ENCODE data around the gene SATB1. TPM values are rescaled to one million over a fixed set of nuclear protein-coding genes. Genes with fewer than 3 reads are reported as not detected.

SATB1 gene
- total and polyA plus RNA-seq, 7 donors = 5.5 to 135 (median 56.7) TPM

DNA sequence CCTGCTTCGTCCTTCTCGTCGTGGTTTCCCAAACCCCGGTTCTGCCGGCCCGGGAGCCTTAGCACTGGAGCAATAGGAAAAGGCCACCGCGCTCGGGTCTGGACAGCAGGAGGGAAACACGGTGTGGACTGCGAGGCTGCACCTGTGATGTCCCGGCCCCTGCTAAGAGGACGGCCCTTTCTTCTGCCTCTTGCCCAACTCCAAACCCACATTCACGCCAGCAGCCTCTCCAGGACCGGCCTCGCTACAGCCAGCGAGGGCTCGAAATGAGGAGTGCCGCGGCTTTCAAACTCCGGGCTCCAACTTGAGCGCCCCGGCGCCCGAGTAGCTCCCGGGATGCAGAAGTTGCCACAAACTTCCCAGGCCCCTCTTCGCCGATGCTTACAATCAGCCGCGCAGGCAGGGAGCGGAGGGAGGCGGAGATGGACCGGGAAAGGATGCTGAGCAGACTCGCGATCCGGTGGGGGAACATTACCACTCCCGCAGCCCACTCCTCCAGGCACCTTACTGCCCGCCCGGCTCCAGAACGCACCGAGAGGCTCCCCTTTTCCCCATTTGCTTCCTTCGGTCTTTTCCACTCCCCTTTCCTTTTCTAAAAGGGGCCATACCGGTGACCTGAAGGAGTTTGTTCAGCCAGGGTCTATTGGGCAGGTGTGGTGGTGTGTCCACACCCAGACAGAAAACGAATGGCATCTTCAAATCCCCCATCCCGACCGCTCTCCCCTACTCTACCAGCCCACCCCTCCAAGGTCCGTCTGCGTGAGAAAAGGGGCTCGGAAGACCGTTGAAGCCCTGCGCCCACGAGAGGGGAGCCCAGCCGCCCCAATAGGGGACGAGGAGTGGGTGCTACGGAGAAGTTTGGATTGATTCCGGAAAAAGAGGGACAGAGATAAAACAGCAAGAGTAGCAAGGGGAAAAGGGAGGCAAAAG is 18.8 kb upstream of the SATB1 start:
- intact Hi-C loops (cut with DNase I) = loop anchor here (1.0 to 10.0 kb wide), 3 partner anchors 19 to 469 kb away; partner anchors contain the start of gene SATB1
- peak; percentile 71 for DNase-seq
- WGBS, 2 donors = 0 to 1% methylated on average over 56 of the region's 56 CpGs
- Histone ChIP-seq H3K27ac (peak overlapping the region; percentile 63 to 89 (median 82)), H3K36me3 (no peaks in the 10 kb centered on the region), H3K9me3 (no peaks in the 10 kb centered on the region), H3K4me3 (peak overlapping the region; percentile 52 to 71 (median 69)), H3K27me3 (no peaks in the 10 kb centered on the region), H3K4me1 (peaks cover 0 to 31% (median 27%) of the 10 kb centered on the region in 4 donors)
- TF ChIP-seq POLR2AphosphoS5 (IDR thresholded peaks at IDR 0.05) (no peak), EP300 (IDR thresholded peaks at IDR 0.05) (no peak), POLR2A (IDR thresholded peaks at IDR 0.05) (no peak)
- TF ChIP-seq, protein P1, sequence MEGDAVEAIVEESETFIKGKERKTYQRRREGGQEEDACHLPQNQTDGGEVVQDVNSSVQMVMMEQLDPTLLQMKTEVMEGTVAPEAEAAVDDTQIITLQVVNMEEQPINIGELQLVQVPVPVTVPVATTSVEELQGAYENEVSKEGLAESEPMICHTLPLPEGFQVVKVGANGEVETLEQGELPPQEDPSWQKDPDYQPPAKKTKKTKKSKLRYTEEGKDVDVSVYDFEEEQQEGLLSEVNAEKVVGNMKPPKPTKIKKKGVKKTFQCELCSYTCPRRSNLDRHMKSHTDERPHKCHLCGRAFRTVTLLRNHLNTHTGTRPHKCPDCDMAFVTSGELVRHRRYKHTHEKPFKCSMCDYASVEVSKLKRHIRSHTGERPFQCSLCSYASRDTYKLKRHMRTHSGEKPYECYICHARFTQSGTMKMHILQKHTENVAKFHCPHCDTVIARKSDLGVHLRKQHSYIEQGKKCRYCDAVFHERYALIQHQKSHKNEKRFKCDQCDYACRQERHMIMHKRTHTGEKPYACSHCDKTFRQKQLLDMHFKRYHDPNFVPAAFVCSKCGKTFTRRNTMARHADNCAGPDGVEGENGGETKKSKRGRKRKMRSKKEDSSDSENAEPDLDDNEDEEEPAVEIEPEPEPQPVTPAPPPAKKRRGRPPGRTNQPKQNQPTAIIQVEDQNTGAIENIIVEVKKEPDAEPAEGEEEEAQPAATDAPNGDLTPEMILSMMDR (IDR thresholded peaks at IDR 0.05) = no peak

DNA sequence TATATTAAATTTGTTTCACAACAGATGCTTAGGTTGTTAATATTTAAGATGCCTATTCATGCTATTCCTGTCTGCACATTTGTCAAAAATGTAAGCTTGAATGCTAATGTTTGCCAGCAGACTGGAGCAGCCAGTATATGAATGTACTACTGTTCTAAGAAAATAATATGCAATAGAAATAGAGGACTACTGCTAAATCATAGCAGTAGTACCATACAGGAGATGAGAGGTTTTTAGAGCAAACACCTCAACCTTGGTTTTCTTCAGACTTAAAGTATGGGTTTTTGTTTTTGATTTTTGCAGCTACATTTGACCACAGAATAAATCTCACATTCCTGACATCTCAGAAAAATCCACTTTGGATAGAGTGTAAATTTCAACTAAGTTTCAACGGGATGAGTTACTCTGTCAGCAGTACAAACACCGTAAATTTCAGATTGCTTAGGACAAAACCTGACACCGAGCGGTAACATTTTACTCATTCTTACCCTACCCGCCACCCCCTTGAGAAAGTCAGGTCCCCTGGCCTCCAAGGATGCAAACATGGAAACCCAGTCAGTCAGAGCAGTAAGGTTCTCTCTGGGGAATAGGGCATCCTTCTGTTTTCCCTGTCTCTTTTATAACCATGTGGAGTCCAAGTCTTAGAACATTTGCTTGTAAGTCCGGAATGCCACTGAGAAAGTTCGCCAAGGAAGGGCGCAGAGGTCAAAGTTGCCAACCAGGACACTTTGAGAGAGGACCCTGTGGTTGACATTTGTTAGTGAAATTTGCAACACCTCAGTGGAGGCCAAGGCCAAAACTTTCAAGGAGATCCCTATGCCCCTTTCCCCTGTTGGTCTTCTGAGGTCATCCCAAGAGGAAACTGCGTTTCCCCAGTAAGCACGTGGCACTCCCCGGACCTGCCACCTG is 17.9 kb upstream of the SATB1 start:
- 28 to 40% methylated on average over 11 of the region's 11 CpGs for WGBS, 2 donors
- Histone ChIP-seq H3K4me3 (peak overlapping the region; percentile 52 to 71 (median 69)), H3K9me3 (no peaks in the 10 kb centered on the region), H3K4me1 (peaks cover 0 to 31% (median 27%) of the 10 kb centered on the region in 4 donors), H3K27ac (peak overlapping the region in 3 of 4 donors; percentile 82 to 89 (median 83)), H3K27me3 (no peaks in the 10 kb centered on the region), H3K36me3 (no peaks in the 10 kb centered on the region)
- intact Hi-C loops (cut with DNase I) = loop anchor here (10.0 kb wide), 1 partner anchor 468 kb away; no protein-coding TSS in a partner anchor
- DNase-seq = no peak
- TF ChIP-seq EP300 (IDR thresholded peaks at IDR 0.05) = no peak

DNA sequence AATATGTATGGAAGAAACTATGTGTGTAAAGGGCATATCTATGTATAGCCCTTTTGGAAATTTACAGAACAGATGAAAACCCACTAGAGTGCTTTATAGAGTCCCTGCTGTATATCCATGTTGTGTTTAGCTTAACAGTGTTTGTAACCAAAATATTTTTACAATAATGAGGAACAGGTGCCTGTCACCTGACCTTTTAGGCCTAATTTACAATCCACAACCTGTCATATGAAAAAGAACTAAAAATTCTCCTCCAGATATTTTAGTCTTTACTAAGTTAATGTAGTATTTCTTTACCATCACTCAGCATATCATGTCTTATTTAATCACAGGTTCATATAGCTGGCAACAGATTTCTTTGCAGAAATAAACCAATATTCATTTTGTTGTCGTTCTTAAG is 16.4 kb upstream of the SATB1 start:
- no peak overlapping the region for H3K4me3 ChIP-seq
- DNase-seq = no peak
- intact Hi-C loops (cut with DNase I) = loop anchor here (10.0 kb wide), 1 partner anchor 467 kb away; no protein-coding TSS in a partner anchor
- no peak overlapping the region for H3K27ac ChIP-seq
- peaks cover 0 to 29% (median 24%) of the 10 kb centered on the region in 4 donors for H3K4me1 ChIP-seq
- WGBS, 2 donors = 50 to 84% methylated on average over 1 of the region's 1 CpG
- H3K36me3 ChIP-seq = no peaks in the 10 kb centered on the region
- no peaks in the 10 kb centered on the region for H3K27me3 ChIP-seq
- no peak for TF ChIP-seq POLR2A (IDR thresholded peaks at IDR 0.05)
- H3K9me3 ChIP-seq = no peaks in the 10 kb centered on the region

DNA sequence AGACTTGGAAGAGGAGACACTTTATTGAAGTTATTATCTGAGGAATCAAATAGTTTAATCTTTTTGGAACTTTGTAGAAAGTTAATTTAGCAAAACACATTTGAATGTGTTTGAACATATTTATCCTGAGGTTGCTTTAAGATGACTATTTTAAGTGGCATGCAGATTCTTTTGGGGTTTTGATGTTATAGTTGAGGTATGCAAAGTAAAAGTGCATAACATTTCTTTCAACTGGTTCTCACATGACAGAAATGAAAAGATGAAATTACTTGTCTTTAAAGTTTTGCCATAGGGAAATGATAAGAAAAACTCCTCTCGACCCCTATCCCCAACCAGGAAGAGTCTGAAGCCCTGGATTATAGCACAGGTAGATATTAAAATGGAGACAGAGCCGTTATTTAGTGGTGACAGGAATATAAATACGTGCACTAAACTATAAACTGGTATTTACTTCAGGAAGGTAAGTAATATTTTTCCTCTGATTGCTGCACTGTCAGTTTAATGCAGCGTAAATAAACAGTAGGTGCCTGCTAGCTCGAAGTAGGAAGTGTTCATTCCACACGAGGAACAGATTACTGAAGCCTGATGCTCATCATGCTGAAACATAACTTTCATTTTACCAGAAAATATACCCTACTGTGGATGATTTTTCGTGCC is 15.1 kb upstream of the SATB1 start:
- intact Hi-C loops (cut with DNase I) = loop anchor here (10.0 kb wide), 1 partner anchor 465 kb away; no protein-coding TSS in a partner anchor
- no peak for TF ChIP-seq EP300 (IDR thresholded peaks at IDR 0.05)
- TF ChIP-seq POLR2AphosphoS5 (IDR thresholded peaks at IDR 0.05) = no peak
- TF ChIP-seq POLR2A (IDR thresholded peaks at IDR 0.05) = no peak
- TF ChIP-seq, protein P1 (IDR thresholded peaks at IDR 0.05) = no peak
- no peaks in the 10 kb centered on the region for H3K36me3 ChIP-seq
- no peak overlapping the region for H3K4me3 ChIP-seq
- H3K9me3 ChIP-seq = no peaks in the 10 kb centered on the region
- peaks cover 0 to 17% (median 11%) of the 10 kb centered on the region in 4 donors for H3K4me1 ChIP-seq
- no peak overlapping the region for H3K27ac ChIP-seq
- H3K27me3 ChIP-seq = no peaks in the 10 kb centered on the region
- 11 to 17% methylated on average over 7 of the region's 7 CpGs for WGBS, 2 donors
- no peak for DNase-seq

DNA sequence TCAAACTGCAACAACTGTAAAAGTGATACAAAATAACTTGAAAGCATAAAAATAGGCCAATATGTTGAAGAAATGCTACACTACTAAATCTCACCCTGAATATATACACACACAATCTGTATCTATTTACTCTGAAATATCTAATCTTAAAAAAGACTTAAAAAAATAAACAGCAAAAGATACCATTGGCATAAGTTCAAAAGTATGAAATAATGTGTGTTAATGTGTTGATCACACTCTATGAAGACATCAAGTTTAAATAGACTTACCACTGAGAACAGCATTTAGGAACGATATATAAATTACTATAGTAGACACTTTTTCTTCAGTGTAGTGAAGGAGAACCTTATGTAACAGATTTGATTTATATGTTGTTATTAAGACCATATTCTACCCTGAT is 14.1 kb upstream of the SATB1 start:
- Histone ChIP-seq H3K27me3 (no peaks in the 10 kb centered on the region), H3K27ac (no peak overlapping the region), H3K4me3 (no peak overlapping the region), H3K36me3 (no peaks in the 10 kb centered on the region), H3K9me3 (no peaks in the 10 kb centered on the region), H3K4me1 (peaks cover 0 to 16% (median 10%) of the 10 kb centered on the region in 4 donors)
- TF ChIP-seq POLR2AphosphoS5 (IDR thresholded peaks at IDR 0.05) (no peak), EP300 (IDR thresholded peaks at IDR 0.05) (no peak), POLR2A (IDR thresholded peaks at IDR 0.05) (no peak)
- TF ChIP-seq, protein P1 (IDR thresholded peaks at IDR 0.05) = no peak
- WGBS, 2 donors = 61 to 79% methylated on average over 1 of the region's 1 CpG
- intact Hi-C loops (cut with DNase I) = no loop called here
- no peak for DNase-seq
